NCI-H1105 (cell line): ENCODE measurements around the gene SDCBP2.
A peak's percentile ranks its signal among the peaks of the same experiment; 100 is the strongest.

Source experiments
- DNase-seq: peaks from one replicate; lab custom pipeline; 2025; lab: John Stamatoyannopoulos, UW

Gene SDCBP2

DNA sequence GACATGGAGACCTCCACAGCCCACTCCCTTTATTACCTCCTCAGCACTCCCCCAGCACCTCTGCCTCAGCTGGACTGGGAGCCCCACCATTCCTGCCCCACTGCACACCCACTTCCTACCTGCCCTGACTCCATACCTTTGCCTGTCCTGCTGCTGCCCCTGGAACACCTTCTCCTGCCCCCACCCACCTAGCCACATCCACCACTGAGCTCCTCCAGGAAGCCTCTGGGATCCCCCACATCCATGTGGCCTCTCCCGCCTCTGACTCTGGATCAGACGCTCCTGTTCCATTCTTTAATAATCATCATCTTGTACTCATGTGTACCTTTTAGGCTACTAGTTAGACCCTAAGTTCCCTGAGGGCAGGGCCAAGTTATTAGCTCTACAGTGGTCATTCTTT lies 2.2 kb upstream of the SDCBP2 start:
- DNase-seq = no peak

DNA sequence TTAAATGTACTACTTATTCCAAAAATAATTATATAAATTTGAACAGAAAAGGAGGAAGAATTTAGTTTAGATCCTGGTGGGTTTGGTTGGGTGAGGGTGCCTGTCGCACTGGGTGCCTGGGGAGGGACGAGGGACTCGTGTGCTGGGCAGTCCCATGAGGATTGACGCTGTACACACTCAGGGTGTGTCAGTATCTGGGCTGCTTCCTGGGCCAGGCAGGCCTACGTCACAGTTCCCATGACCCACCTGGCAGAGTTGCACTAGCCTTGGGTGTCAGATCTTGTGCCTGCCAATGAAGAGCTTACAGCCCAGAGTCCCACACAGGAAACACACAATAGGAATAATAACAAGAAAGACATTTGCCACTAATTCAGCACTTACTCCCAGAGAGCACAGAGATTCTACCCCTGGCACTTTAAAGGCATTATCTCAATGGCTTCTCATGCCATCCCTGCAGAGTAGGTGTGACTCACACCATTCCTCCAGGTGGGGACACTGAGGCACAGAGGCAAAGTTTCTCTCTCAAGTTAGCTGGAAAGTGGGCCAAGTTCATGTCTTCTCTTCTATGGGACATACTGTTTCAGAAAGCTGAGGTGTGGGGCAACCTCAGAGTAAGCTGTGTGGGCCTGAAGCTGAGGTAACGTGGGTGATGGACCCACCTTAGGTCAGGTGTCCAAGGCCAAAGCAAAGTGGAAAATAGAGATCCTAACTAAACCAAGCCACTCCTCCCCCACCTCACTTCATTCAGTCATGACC lies 1.3 kb upstream of the SDCBP2 start:
- no peak for DNase-seq

DNA sequence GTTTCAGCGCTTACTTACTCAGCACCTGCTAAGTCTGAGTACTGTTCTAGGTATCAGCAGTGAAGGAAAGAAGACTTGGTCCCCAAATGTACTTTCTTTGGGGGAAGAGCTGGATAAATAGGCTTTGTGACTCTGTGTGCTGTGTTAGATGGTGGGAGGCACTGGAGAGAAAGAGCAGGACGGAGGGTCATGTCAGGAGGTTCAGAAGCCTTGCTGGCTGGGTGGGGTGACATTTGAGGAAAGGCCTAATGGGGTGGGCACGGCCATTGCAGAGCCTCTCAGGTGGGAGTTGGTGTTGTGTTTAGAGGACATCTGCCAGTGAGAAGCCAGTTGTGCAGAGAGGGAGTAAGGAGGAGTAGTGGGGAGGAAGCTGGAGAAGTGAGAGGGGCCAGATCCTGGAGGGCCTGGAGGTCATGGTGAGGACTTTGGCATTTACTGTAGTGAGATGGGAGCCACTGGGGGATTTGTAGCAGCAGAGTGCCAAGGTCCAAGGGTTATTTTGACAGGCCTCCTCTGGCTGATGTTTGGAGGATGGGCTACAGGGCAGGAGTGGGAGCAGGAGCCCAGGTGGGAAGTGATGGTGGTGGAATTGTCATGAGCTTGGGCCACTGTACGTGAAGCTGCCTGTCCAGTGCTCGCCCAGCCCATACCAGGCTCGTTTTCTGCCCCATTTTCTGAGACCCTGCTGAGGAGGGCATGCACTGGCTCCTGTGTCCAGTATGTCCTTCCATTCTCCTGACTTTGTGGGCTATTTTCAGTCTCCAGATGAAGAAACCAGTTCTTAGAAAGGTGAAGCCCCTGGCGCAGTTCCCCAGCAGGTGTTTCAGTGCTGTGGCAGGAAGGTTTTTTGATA lies 886 bp downstream of the SDCBP2 start:
- DNase-seq = no peak

DNA sequence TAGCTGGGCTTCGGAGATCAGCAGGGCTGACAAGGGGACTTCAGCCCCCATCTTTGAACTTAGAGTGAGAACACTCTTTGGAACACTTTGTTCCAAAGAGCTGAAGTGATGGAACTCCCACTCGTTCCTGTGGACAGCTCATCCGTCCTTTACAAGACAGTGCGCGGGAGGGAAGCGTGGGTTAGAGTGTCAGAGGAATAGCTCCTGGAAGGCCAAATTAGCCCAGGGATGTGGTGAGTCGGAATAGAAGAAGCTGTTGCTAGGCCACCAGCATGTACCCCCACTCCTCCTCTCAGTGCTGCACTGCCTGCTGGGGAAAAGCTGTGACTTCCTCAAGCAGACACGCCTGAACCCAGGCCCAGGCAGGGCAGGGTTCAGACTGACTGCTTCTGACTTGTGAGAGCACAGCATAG lies 1.7 kb downstream of the SDCBP2 start:
- DNase-seq = no peak

DNA sequence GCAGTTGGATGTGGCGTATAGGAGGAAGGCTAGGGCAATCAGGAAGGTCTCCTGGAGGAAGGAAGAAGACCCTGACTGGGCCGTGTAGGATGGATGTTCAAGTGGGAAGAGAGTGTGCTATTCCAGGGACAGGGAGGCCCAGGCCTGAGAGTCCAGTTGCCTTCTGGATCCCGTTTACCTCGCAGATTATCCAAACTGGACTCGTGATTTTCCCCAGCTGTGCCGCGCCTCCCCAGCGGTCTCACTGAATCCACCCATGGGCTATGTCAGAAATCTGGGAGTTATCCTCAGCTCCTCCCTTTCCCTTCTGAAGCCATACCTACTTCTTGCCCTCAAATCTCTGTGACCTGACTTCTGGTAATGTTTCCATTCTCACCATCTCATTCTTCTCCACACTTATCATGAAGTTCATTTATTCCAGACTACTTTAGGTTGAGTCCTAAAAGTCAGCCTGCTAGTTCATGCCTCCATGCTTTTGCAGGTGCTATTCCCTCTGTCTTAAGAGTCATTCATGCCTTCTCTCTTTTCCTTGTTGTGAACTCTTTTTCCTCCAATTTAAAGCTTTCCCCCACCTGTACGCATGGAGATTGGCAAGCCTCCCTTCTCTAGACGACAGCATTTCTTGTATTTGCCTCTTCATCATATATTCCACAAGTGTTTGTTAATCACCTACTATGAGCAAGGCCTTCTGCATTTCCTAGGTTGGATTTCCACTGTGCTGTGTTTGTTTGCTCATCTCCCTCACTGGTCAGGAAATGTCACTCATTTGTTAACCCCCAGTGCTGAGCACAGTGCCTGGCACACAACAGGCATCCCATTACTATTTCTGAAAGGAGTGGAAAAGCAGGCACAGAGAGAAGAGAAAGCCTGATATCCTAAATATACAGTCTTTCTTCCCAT lies 2.7 kb downstream of the SDCBP2 start:
- DNase-seq = no peak

DNA sequence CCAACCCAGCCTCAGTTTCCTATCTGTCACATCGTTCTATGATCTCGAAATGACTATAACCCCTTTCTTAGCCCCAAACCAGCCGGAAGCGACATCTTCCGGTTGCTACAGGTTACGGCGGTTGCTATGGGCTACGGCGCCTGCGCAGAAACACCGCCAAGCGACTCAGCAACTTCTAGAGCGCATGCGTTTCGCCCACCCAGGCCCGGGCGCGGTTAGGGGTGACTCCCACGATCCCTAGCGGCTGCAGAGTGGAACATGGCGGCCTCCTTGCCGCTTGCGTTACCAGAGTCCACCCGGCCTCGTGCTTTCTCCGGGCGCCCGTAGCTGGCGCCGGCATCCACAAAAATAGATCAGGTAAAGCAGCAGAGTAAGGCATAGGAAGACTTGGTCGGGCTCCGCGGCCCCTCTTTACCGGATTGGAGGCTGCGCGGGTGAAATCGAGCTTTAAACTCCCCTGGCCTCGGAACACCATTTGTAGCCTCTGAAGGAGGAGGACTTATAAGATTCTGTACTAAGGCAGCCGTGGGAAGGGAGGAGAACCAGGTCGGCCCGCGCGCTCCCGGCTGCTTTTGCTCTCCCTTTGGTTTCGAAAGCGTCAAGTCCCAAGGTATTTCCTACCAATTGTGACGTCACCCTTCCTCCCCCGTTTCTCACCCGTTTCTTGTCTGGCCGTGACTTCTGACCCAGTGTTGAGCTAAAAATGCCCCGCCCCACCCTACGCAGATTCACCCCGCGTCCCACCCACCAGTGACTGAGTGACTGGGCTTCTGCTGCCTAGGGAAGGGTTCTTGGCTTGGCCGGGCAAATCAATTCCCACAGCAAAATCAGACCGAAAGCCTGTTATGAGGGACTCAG lies 3.5 kb downstream of the SDCBP2 start:
- peak; percentile 97 for DNase-seq

DNA sequence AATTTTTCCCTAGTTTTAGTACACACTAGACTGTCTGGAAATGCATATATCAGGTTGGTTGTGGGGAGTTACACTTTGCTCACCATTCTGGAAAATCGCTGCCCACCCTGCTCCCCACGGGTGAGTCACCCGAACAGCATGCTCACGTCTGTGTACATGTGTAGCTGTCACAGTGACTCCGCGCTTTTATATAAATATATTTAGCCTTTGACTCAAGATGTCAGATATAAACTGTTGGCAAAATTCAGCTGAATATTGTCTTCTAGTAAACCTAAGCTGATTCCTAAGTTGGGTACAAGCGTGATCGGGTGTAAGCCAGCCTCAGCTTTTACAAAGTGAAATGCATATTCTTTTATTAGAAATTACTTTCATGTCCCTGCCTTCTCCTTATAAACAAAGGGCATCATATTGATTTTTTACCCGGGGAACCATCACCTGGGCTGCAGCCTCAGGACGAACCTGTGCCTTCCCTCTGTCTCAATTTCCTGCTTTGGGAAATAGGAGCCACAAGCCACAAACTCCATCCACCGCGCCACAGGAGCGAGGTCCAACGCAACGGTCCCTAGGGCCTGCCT lies 4.3 kb downstream of the SDCBP2 start:
- peak; percentile 35 for DNase-seq

DNA sequence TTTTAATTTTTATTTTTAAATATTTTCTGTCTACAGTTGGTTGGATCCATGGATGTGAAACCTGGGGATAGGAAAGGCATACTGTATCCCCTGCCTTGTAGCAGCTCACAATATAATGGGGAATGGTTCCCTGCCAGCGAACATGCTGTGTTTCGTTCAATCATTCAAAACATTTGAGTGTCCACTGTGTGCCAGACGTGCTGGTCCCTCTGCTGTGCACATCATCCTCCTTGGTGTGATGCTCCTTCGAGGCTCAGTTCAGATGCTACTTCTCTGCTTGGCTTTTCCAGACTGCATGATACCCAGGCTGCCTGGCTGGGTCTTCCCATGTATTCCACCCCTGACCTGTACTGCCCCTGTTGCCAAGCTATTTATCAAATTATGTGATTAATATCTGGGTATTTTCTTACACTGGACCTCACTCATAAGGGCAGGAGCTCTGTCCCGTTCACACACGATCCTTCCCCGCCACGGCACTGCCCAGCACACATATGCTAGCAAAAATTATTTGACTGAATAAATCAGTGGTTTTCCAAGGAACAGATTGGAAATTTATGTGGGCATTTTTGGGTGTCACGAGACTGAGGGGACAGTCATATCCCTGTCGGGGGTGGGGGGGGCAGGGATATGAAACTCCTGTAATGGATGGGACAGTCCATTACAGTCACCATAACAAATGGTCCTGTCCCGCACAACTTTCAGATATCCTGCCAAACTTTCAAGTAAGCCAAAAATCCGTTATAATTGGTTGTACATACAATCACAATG lies 4.9 kb downstream of the SDCBP2 start:
- no peak for DNase-seq

DNA sequence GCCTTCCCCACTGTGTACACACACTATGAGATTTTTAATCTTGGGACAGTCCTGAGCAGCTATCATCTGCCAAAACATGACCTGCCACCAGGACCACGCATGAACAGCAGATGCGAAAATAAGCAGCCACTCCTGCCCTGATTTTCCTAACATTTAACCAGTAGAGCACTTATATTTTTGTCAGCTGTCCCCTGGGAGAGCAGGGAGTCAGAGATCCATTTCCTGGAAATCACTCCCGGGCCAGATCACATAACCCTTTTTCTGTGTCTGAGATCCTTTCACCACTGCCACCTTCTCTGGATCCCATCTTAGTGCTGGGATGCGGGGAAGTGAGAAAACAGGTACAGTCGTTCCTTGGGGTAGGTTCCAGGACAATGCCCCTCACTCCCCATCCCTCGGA lies 5.7 kb downstream of the SDCBP2 start:
- no peak for DNase-seq

DNA sequence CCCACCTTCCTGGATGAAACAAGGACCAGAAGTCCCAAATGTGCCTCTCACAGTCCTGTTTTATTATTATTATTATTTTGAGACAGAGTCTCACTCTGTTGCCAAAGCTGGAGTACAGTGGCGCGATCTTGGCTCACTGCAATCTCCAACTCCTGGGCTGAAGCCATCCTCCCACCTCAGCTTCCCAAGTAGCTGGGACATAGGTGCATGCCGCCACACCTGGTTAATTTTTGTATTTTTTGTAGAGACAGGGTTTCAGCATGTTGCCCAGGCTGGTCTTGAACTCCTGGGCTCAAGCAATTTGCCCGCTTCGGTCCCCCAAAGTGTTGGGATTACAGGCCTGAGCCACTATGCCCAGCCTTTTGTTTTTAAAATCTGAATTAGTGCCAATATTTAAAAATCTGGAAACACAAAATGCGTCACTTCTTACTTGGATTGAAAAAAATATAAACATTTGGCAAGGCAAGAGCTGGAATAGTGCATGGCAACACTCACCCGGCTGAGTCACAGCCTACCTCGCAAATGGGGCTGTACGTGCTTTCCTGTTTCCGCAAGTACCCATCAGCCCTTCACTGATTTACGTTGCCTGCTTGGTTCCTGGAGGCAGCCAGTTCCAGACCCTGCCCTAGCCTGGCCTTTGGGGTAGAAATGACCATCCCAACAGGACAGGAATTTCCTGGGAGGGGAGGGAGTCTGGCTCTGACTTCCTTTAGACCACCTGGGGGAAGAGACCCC lies 6.3 kb downstream of the SDCBP2 start:
- no peak for DNase-seq

DNA sequence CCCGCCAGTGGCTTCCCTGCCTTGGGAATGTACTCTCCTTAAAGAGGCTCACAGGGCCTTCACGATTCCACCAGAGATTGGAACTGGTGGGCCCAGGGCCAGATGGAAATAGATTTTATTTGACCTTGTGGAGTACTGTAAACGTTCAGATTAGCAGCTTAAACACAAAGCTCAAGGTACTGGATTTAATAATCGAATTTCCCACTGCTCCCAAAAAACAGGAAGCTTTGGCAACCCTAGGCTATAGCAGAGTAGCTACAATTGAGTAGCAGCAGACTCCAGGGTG lies 7.3 kb downstream of the SDCBP2 start:
- no peak for DNase-seq

DNA sequence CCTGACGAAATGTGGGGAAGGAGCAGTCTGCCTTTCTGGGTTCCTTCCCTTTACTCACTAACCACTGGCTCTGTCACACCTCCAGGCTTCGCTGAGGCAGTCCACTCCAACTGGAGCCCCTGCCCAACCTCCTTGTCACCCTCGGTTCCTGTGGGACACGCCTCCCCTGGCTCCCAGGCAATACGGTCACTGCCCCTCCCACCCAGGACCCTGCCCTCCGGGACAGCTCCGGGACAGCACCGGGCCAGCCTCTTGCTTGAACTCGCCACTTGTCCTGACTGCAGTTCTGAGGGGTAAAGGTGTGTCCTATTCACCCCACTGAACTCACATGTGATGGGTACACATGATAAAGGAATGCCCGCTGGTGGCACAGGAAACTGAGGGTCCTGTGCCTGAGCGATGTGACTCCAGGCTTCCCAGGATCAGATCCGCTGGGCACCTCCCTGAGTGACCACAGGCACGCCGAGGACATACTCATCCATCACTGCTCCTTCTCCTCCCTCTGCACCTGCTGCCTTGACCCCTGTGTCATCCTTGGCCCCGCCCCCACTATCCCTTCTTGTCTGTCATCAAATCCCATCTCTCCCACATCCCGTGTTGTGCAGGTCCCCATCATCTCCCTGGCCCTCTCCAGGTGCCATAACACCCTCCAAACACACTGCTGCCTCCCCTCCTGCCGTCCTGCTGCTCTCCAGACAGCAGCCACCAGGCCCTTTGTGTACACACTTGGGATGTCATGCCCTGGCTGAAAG lies 7.9 kb downstream of the SDCBP2 start:
- DNase-seq = no peak

DNA sequence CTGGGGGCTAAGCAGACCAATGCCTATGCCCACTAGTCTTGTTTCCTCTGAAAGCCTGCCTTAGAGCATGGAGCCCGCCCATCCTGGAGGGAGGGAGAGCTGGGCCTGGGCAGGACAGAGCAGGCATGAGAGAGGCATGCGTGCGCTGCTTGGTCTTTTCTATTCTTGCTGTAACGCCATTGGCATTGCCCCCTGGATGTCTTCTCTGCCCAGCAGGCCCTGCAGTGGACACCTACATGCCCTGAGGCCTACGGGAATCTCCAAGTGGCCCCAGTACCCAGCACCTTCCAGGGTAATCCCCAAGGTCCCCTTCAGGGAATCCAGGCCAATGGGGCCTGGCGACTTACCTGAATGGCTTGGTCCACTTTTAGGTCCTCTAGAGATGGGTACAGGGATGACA lies 8.9 kb downstream of the SDCBP2 start:
- no peak for DNase-seq

DNA sequence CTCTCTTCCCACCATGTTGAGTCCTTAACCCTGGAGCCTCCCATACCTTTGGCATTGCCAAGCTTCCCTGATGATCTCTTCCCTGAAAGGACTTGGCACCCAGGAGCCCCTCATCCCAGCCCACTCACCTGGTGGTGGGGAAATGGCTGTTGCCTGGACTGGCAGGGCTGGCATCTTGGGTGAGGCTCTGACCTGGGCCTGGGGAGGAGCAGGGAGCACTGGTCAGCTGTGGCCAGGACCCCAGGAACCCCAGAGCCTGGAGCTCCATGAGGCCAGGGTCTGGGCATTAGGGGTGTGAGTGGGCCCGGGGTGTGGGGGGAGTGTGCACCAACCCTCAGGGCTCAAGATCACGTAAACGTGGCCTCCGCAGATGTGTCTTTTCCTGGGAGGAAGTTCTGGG lies 9.5 kb downstream of the SDCBP2 start:
- no peak for DNase-seq

DNA sequence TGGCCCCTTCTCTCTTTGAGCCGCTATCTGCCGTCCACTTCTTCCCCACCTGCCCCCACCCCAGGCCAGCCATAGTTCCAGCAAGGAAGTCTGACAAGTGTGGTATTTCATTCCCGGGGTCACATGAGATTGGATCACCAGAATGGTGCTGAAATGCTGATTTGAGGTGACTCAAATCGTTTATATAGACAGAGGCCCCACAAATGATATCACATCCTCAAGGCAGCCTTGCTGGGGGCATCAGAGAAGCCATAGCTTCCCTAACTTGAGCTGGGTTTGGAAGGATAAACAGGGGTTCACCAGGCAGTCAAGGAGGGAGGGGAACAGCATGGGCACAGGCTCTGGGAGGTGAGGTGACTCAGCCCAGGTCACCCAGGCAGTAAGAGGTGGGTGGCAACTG lies 9.9 kb downstream of the SDCBP2 start:
- DNase-seq = no peak

DNA sequence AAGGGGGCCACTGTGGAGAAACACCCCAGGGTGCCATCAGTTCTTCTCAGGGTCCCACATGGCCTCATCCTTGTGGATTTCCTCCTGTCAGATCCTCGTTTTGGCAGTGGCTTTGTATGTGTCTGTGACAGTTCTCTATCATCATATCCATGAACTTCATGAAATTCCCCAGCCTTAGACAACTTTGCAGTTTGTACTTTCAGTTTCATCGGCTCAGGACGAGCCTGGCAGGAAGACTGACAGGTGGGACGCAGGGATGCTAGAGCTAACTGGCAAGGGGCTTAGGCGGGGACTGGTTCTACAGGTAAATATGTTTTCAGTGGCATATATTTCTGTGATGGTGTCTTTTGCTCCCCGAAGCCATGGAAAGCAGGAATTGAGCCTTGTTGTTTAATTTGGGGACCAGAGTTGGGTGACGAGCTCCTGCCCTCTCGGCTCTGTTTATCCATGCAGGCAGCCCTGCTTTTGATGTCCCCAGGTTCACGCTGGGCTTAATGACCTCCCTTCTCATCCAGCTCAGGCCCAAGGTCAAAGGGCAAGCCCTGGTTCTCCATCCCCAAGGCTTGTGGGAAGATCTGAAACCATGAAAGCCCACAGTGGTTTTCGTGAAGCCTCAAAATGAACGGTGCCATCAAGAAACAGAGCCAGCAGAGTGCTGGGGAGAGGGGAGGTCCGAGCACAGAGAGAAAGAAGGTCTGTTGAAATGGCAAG lies 11.2 kb downstream of the SDCBP2 start:
- DNase-seq = no peak

DNA sequence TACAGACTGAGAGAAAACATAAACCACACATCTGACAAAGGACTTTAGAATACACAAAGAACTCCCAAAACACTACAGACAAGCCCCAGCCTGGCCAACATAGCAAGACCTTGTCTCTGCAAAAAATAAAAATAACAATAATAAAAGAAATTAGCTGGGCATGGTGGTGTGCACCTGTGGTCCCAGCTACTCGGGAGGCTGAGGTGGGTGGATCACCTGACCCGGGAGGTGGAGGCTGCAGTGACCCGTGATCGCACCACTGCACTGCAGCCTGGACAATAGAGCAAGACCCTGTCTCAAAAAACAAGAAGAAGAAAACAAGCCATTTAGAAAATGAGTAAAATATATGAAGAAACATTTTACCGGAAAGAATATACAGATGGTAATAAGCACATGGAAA lies 13.1 kb downstream of the SDCBP2 start:
- DNase-seq = no peak

DNA sequence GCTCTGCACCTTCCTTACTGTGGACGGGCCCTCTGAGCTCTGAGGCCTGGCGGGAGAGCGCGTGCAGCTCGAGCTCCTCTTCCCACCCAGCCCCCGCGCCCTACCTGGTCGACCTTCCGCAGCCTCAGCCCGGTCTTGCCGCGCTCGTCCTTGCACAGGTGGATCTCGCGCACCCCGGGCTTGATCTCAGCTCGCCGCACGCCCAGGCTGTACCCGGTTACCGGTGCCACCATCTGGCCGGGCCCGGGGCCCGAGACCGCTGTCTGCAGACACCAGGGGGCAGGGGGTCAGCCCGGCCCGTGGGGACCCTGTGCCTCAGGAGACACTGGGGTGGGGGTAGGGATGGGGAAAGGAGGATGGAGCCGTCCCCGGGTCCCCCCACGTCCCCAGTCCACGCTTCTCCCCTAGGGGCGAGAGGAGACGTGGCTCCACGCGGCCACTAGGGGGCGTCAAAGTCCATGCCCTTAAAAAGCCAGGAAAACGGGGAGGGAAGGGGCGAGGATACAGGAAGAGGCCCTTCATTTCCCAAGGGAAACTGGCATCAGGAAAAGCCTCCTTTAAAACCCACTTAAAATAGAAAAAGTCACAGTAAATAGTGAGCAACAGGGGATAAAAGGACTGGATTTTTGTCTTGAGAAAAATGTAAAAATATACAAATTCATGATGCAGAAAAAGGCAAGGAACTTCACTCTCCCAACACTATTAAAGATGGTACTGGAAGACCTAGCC lies 15.5 kb downstream of the SDCBP2 start:
- DNase-seq = peak; percentile 67
